ENCODE data around the gene FBXO41. TPM values are rescaled to one million over a fixed set of nuclear protein-coding genes. Genes with fewer than 3 reads are reported as not detected.

The FBXO41 gene
- total and polyA plus RNA-seq, 9 of the 15 experiments (the other 6 are each of a cell fraction or from before 2014, with no cell fraction given) = 0.21 to 8.2 (median 3.5) TPM

DNA sequence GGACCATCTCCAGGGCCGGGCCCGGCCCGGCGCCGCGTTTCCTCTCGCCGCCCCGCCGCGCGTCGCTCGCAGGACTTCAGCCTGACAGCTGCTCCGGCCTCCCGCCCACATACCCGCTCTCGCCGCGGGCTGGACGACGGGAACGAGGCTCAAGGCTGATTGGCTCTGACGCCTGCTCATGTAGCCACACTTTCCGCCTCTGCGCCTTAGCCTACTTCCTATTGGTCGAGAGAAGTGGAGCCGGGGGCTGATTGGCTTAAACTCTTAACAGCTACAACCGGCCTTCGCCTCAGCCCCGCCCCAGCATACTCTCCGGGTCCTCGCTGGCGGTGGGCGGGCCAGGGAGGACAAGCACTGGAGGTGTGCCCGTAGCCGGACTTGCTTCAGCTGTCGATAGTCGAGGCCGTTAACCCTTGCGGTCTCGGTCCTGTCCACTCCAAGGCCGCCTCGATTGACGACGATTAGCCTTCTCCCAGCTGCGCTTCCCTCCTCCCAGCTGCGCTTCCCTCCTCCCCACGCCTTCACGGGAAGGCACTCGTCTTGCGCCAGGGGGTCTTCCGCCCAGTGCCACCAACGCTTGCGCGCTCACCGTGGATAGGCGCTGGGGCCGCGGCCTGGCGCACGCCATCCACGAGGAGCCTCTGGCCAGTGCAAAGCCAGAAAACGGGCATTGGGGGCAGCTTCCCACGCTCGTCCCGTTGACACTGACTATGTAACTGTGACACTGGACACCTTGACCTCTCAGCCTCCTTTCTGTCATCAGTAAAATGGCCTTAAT is 50.9 kb downstream of the FBXO41 start, which contains the start of gene PRADC1 (continued):
- TF ChIP-seq LCOR (CRISPR knock-in tag; IDR thresholded peaks at IDR 0.05) (peak; percentile 22; the same call in 1 of the 2 replicates), ZFX (CRISPR knock-in tag; IDR thresholded peaks at IDR 0.05) (no peak; the same call in 1 of the 2 replicates), ZNF561 (CRISPR knock-in tag; conservative IDR thresholded peaks at IDR 0.05) (no peak), SUPT5H (IDR thresholded peaks at IDR 0.05) (peak; percentile 66), SAP30 (IDR thresholded peaks at IDR 0.05; ENCODE audit: borderline replicate concordance, insufficient read depth, low read depth, low read length, poor library complexity, severe bottlenecking) (peak; percentile 36), NCOR1 (IDR thresholded peaks at IDR 0.05) (no peak), NFIX (CRISPR knock-in tag; IDR thresholded peaks at IDR 0.05; ENCODE audit: low read depth) (no peak), HLTF (IDR thresholded peaks at IDR 0.05) (peak; percentile 64; the same call in 1 of the 2 replicates), HDAC6 (IDR thresholded peaks at IDR 0.05; ENCODE audit: low read depth, low read length) (no peak), NR2C2 (CRISPR knock-in tag; IDR thresholded peaks at IDR 0.05) (no peak), NR2C2 (tag; IDR thresholded peaks at IDR 0.05) (no peak), SRSF7 (optimal IDR thresholded peaks at IDR 0.05; ENCODE audit: low read depth, low read length) (no peak)
- TF ChIP-seq, protein P1, sequence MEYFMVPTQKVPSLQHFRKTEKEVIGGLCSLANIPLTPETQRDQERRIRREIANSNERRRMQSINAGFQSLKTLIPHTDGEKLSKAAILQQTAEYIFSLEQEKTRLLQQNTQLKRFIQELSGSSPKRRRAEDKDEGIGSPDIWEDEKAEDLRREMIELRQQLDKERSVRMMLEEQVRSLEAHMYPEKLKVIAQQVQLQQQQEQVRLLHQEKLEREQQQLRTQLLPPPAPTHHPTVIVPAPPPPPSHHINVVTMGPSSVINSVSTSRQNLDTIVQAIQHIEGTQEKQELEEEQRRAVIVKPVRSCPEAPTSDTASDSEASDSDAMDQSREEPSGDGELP (CRISPR knock-in tag; IDR thresholded peaks at IDR 0.05; ENCODE audit: borderline replicate concordance) = peak; percentile 94
- TF ChIP-seq, protein P2, sequence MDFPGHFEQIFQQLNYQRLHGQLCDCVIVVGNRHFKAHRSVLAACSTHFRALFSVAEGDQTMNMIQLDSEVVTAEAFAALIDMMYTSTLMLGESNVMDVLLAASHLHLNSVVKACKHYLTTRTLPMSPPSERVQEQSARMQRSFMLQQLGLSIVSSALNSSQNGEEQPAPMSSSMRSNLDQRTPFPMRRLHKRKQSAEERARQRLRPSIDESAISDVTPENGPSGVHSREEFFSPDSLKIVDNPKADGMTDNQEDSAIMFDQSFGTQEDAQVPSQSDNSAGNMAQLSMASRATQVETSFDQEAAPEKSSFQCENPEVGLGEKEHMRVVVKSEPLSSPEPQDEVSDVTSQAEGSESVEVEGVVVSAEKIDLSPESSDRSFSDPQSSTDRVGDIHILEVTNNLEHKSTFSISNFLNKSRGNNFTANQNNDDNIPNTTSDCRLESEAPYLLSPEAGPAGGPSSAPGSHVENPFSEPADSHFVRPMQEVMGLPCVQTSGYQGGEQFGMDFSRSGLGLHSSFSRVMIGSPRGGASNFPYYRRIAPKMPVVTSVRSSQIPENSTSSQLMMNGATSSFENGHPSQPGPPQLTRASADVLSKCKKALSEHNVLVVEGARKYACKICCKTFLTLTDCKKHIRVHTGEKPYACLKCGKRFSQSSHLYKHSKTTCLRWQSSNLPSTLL (IDR thresholded peaks at IDR 0.05) = no peak
- TF ChIP-seq, protein P3, sequence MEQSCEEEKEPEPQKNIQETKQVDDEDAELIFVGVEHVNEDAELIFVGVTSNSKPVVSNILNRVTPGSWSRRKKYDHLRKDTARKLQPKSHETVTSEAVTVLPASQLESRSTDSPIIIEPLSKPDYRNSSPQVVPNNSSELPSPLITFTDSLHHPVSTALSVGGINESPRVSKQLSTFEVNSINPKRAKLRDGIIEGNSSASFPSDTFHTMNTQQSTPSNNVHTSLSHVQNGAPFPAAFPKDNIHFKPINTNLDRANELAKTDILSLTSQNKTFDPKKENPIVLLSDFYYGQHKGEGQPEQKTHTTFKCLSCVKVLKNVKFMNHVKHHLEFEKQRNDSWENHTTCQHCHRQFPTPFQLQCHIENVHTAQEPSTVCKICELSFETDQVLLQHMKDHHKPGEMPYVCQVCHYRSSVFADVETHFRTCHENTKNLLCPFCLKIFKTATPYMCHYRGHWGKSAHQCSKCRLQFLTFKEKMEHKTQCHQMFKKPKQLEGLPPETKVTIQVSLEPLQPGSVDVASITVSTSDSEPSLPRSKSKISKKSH (CRISPR knock-in tag; IDR thresholded peaks at IDR 0.05) = no peak
